Stimulated activated CD4-positive, alpha-beta T cell treated with anti-CD3 and anti-CD28 coated beads, TNF-alpha, amount 100 ng/mL, for 1 hour (primary cell): ENCODE results near the gene CD72.

ENCODE experiments used
- DNase-seq, 3 donors: peaks; one replicate each; pipeline ENCODE4 v3.0.0-alpha.2; 2020; ENCODE audit warnings: low read depth in 3 of 3, low spot score in 1 of 3

The CD72 gene

GRCh38 chr9:35560625-35561337 lies 57.4 kb downstream of the CD72 start:
- DNase-seq: no peak
